Stimulated activated CD8-positive, alpha-beta memory T cell treated with anti-CD3 and anti-CD28 coated beads, Interleukin-12 subunit alpha, Interleukin-12 subunit beta, amount 100 ng/mL, for 24 hours (primary cell): ENCODE results near the gene HOXA11.

Source experiments
- DNase-seq: peaks from one replicate; pipeline ENCODE4 v3.0.0-alpha.2; 2020; ENCODE audit errors: extremely low read depth

HOXA11 gene

DNA sequence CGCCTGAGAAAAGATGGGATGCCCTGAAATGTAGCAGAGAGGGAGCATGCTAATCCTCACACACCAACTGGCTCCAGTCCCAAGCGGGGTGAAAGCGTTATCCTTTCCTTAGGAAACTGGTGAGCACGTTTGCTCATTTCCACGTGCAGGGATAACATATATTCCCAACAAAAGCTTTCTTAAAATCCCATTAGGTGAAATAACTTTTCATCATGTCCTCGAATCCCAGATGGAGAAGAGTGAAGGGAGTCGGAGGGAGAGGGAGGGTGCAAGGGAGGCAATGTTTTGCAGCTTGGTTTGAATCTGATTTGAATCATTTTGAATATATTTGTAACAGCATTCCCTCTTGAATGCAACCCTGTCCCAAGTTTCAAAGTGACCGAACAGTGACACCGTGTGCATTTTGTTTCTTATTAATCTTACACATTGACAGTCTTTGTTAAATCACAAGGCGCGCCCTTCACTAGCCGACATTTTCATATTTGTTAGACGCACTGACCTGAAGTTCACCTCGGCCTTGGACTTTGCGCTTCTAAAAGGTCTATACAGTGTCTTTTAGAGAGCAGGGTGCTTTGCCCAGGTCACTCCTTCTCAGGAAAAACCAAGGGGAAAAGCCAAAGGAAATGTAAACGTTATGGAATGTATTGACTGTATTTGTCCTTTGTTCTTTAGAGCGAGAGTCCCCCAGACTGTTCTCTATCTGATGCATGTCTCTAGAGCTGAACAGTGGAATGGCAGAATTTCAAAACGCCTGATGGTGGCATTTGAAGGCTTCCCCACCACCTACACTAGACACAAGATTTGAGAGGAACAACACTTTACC, 51.4 kb downstream of the HOXA11 start:
- DNase-seq: no peak

DNA sequence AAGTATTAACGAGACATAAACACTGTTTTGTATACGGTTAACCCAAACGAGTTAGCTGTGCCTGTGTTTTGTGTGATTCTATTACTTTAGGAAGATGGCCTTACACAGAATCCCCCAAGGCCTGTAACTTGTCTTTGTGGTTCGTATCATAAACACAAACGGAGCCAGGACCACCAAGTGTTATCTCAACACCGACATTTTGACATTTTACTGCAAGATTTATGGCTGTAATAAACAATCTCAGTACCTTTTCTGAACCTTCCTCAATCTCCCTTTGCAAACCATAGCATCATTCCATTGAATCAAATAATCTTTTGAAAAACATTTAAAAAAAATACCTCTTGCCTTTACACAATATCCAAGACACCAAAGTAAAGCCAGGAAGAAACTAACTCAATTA, 52.1 kb downstream of the HOXA11 start:
- DNase-seq: no peak

DNA sequence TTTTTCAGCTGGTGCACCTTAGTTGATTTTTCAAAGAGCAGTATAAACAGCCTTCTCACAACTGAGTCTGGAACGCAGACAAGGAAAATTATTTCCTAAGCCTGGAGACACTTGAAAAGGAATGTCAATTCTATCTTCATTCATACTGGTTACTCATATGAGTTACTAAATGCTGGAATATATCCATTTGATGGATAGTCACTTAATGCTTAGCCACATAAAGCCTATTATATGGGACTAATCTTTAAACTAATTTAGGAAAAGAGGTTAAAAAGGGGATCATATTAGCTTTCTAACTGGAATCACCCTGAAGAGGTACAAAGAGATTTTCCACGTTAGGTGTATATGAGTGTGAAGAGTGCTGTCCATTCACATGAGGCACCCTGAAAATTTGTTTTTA, 52.8 kb downstream of the HOXA11 start:
- no peak for DNase-seq

GRCh38 chr7:27131390-27131819, 53.6 kb downstream of the HOXA11 start:
- DNase-seq: no peak
